Measurements from ENCODE around the gene KRT2.

Gene KRT2

GRCh38 chr12:52641468-52641867, 10.5 kb downstream of the KRT2 start:
- no peak for DNase-seq (ENCODE audit: low read depth in 3 of 3)

GRCh38 chr12:52637299-52637698, 14.7 kb downstream of the KRT2 start:
- no peak for DNase-seq (ENCODE audit: low read depth in 3 of 3)

GRCh38 chr12:52636592-52637258, 15.3 kb downstream of the KRT2 start:
- DNase-seq (ENCODE audit: low read depth in 3 of 3): no peak

- DNase-seq (ENCODE audit: low read depth in 3 of 3): no peak
These were observed 15.8 kb downstream of the KRT2 start for GRCh38 chr12:52636189-52636588.

GRCh38 chr12:52634266-52635056, 17.6 kb downstream of the KRT2 start:
- DNase-seq (ENCODE audit: low read depth in 3 of 3): no peak

- no peak for DNase-seq (ENCODE audit: low read depth in 3 of 3)
These were observed 18.6 kb downstream of the KRT2 start for GRCh38 chr12:52633383-52633782.

GRCh38 chr12:52632656-52633055, 19.4 kb downstream of the KRT2 start:
- DNase-seq (ENCODE audit: low read depth in 3 of 3): no peak

- no peak for DNase-seq (ENCODE audit: low read depth in 3 of 3)
These were observed 20.1 kb downstream of the KRT2 start for GRCh38 chr12:52631676-52632459.

GRCh38 chr12:52631264-52631663, 20.7 kb downstream of the KRT2 start:
- no peak for DNase-seq (ENCODE audit: low read depth in 3 of 3)

GRCh38 chr12:52630599-52631200, 21.3 kb downstream of the KRT2 start:
- no peak for DNase-seq (ENCODE audit: low read depth in 3 of 3)

GRCh38 chr12:52630008-52630500, 22.0 kb downstream of the KRT2 start:
- DNase-seq (ENCODE audit: low read depth in 3 of 3): no peak

- no peak for DNase-seq (ENCODE audit: low read depth in 3 of 3)
These were observed 22.6 kb downstream of the KRT2 start for GRCh38 chr12:52629281-52630007.

GRCh38 chr12:52628841-52629240, 23.2 kb downstream of the KRT2 start:
- DNase-seq (ENCODE audit: low read depth in 3 of 3): no peak

GRCh38 chr12:52628111-52628507, 23.9 kb downstream of the KRT2 start:
- no peak for DNase-seq (ENCODE audit: low read depth in 3 of 3)

GRCh38 chr12:52627395-52628110, 24.5 kb downstream of the KRT2 start:
- DNase-seq (ENCODE audit: low read depth in 3 of 3): no peak

GRCh38 chr12:52622349-52622748, 29.7 kb downstream of the KRT2 start:
- no peak for DNase-seq (ENCODE audit: low read depth in 3 of 3)

- no peak for DNase-seq (ENCODE audit: low read depth in 3 of 3)
These were observed 33.1 kb downstream of the KRT2 start for GRCh38 chr12:52618866-52619265.

- no peak for DNase-seq (ENCODE audit: low read depth in 3 of 3)
These were observed 33.8 kb downstream of the KRT2 start, which contains the start of gene KRT73 for GRCh38 chr12:52618216-52618615. TSS of gene KRT73 (minus strand) at chr12:52618559. CDS start at chr12:52618524, 35 bp downstream.

GRCh38 chr12:52617403-52617785, 34.6 kb downstream of the KRT2 start:
- no peak for DNase-seq (ENCODE audit: low read depth in 3 of 3)

GRCh38 chr12:52616680-52617402, 35.2 kb downstream of the KRT2 start:
- DNase-seq (ENCODE audit: low read depth in 3 of 3): no peak

Measured in stimulated activated CD4-positive, alpha-beta T cell treated with anti-CD3 and anti-CD28 coated beads, TNF-alpha, amount 100 ng/mL, for 4 hours (primary cell).